Measurements from ENCODE around the gene C10orf71.

DNA sequence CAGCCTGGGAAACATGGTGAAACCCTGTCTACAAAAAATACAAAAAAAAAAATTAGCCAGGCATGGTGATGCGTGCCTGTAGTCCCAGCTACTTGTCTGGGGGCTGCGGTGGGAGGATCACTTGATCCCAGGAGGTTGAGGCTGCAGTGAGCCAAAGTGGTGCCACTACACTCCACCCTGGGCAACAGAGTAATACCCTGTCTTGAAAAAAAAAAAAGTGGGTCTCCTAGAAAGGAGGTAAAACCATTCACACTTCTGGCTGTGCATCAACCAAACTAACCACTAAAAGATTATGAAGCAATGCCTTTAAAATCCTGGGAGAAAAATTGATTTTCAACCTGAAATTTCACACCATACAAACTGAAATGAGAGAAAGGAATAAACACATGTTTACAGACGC, 35.4 kb upstream of the C10orf71 start:
- TF ChIP-seq, protein P1, sequence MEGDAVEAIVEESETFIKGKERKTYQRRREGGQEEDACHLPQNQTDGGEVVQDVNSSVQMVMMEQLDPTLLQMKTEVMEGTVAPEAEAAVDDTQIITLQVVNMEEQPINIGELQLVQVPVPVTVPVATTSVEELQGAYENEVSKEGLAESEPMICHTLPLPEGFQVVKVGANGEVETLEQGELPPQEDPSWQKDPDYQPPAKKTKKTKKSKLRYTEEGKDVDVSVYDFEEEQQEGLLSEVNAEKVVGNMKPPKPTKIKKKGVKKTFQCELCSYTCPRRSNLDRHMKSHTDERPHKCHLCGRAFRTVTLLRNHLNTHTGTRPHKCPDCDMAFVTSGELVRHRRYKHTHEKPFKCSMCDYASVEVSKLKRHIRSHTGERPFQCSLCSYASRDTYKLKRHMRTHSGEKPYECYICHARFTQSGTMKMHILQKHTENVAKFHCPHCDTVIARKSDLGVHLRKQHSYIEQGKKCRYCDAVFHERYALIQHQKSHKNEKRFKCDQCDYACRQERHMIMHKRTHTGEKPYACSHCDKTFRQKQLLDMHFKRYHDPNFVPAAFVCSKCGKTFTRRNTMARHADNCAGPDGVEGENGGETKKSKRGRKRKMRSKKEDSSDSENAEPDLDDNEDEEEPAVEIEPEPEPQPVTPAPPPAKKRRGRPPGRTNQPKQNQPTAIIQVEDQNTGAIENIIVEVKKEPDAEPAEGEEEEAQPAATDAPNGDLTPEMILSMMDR (IDR thresholded peaks at IDR 0.05) = no peak
- TF ChIP-seq POLR2A (IDR thresholded peaks at IDR 0.05) = no peak

All from body of pancreas (tissue), 4 donors.